Measurements from ENCODE around the gene ANKRD17.
A peak's percentile ranks its signal among the peaks of the same experiment; 100 is the strongest.
"Not testable (repeated sequence)": the region's sequence is repeated elsewhere in the genome, so short reads cannot be mapped to it uniquely, and the experiment has no call there.

ANKRD17 gene, protein sequence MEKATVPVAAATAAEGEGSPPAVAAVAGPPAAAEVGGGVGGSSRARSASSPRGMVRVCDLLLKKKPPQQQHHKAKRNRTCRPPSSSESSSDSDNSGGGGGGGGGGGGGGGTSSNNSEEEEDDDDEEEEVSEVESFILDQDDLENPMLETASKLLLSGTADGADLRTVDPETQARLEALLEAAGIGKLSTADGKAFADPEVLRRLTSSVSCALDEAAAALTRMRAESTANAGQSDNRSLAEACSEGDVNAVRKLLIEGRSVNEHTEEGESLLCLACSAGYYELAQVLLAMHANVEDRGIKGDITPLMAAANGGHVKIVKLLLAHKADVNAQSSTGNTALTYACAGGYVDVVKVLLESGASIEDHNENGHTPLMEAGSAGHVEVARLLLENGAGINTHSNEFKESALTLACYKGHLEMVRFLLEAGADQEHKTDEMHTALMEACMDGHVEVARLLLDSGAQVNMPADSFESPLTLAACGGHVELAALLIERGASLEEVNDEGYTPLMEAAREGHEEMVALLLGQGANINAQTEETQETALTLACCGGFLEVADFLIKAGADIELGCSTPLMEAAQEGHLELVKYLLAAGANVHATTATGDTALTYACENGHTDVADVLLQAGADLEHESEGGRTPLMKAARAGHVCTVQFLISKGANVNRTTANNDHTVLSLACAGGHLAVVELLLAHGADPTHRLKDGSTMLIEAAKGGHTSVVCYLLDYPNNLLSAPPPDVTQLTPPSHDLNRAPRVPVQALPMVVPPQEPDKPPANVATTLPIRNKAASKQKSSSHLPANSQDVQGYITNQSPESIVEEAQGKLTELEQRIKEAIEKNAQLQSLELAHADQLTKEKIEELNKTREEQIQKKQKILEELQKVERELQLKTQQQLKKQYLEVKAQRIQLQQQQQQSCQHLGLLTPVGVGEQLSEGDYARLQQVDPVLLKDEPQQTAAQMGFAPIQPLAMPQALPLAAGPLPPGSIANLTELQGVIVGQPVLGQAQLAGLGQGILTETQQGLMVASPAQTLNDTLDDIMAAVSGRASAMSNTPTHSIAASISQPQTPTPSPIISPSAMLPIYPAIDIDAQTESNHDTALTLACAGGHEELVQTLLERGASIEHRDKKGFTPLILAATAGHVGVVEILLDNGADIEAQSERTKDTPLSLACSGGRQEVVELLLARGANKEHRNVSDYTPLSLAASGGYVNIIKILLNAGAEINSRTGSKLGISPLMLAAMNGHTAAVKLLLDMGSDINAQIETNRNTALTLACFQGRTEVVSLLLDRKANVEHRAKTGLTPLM (N-terminal part only)

DNA sequence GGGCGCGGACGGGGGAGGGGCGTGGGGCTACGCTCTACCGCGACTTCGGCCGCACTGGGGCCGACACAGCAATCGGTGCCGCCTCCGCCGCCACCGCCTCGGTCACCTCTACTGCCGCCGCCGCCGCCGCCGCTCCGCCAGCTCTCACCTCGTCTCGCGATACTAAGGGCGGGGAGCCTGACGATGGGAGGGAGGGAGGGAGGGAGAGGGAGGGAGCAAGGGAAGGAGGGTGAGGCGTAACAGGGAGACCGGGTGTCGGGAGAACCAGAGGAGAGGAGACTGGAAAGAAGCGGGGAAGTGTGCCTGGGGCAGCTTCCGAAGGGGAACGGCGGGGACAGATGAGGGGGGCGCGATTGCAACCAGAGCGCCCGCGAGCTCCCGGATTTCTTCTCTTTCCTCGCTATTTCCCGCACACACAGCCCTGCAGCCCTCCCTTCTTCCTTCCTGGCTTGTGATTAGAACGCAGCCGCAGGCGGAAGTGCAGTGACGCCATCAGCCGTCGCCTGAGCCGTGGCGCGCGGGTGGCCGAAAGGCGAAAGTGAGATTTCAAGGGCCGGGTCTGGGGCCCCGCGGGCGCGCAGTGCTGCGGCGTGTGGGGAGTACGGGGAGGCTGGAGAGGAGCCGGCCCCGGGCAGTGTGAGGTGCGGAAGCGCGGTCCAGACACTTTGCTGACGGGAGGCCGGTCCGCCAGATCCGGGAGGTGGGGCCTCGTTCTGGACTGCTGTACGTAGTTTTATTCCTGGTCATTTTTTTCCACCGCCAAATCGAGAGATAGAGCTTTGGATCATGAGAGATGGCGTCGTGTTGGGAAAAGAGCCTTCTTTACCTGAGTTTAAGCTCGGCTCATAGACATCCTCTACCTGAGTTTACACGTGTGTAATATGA, at the start of gene ANKRD17:
TSS of gene ANKRD17 (minus strand) at position 113 of the 885 bp plus-strand sequence. CDS start 130 bp downstream, outside the sequence.
- peak; percentile 88 for DNase-seq (ENCODE audit: low read depth)

DNA sequence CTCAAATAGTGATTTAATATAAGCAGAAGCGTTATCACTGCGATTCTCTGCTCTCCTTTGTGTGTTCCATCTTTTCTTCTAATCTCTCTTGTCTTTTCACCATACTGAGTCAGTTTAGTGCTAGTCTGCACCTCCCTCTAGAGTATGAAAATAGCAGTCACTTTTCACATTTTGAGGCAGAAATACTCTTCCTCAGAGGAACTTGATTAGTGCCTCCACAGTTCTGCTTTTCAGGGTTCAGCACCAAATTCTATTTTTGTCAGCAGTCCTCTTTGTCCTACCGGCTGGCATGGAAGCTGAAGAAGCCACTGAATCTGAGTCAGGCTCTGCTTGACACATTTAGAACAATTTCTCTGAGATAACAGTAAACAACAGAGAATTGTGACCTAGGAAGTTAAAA, 49.7 kb upstream of the ANKRD17 start:
- DNase-seq (ENCODE audit: low read depth) = peak; percentile 13

DNA sequence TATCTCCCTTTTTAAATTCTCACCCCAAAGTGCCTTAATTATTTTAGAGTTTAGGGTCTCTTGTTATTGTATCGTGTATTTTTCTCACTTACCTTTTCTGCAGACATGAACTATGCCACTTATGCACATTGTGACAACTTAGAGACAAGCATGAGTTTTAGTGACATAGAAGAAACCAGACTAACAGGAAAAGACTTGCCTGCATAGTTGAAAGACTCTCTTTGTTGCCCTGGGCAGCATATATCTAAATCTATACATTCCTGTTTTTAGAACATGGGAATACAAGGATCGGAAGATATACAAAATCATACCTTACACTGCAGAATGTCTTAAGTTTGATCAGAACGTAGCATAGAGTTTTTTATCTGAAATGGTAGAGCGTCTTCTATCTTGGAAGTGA, 45.1 kb upstream of the ANKRD17 start:
- no peak for DNase-seq (ENCODE audit: low read depth)

DNA sequence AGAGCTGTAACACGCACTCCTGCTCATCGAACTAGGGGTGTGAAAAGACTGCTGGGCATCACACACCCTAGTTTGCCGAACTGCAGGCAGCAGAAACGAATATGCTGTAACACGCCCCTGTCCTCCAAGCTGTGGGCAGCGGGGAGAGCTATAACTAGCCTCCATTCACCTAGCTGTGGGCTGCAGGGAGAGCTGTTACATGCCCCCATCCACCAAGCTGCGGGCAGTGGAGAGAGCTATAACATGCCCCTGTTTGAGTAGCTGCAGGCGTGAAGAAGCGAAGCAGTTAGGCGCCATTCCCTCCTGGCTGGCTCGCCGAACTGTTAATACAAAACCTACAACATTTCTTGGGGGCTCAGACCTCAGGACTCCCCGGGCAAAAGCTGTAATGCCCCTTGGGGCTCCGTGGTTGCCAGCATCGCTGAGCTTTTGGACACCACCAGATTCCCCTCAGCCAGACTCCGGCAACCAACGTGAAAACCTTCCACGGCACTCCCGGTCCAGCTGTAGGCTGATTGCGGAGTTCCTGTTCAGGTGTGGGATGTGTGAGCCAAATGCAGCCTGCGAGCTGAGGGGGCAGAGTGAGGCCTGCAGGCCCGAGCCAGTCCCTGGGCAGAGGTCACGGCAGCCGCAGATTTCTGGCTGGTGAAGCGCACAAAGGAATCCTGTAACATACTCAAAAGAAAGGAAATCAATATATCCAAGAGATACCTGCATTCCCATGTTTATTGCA, 41.1 kb upstream of the ANKRD17 start:
- no peak for DNase-seq (ENCODE audit: low read depth)

DNA sequence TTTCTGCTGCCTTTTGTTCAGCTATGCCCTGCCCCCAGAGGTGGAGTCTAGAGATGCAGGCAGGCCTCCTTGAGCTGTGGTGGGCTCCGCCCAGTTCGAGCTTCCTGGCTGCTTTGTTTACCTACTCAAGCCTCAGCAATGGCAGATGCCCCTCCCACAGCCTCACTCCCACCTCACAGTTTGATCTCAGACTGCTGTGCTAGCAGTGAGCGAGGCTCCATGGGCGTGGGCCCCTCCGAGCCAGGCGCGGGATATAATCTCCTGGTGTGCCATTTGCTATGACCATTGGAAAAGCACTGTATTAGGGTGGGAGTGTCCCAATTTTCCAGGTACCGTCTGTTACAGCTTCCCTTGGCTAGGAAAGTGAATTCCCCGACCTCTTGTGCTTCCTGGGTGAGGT, 34.1 kb upstream of the ANKRD17 start:
- DNase-seq (ENCODE audit: low read depth) = not testable (repeated sequence)

DNA sequence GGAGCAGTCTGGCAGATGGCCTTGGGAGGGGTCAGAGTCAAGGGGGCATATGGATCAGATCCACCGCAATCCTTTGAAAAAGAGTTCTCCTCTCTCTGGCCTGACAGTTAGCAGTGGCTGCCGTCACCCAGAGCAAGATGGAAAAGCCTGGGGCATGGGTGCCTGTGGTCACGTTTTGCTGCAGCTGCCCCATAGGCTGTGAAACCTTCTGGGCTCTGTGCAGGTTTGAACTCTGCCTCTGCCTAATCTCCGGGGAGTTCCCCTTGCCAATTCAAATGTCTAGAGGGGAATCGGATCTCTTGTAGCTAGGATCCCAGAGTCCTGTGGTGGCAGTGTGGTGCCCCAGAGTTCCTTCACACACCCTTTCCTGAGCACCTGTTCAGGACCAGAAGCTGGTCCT, 23.4 kb upstream of the ANKRD17 start:
- DNase-seq (ENCODE audit: low read depth) = no peak

DNA sequence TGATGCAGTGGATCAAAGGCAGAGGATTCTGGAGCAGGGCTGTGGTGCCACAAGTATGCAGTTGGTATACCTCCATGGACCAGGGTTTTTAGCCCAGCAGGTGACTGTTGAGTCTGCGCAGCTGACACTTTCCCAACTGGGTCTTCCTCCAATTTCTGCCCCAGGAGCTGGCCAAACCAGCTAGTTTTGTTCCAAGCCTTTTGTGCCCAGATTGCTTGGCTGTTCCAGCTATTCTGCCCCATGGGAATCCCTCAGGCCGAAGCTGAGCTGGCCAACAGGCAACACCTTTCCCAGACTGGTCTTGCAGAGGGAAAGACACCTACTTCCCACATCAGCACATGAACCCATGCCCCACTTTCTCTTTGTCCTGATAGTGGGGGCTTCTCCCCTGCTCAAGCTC, 22.8 kb upstream of the ANKRD17 start:
- DNase-seq (ENCODE audit: low read depth) = no peak

DNA sequence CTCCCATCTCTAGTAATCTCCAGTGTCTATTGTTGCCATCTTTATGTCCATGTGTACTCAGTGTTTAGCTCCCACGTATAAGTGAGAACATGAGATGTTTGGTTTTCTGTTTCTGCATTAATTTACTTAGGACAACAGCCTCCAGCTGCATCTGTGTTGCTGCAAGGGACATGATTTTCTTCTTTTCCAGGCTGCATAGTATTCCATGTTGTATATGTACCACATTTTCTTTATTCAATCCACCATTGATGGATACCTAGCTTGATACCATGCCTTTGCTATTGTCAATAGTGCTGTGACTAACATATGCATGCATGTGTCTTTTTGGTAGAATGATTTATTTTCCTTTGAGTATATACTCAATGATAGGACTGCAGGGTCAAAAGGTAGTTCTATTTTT, 18.6 kb upstream of the ANKRD17 start:
- DNase-seq (ENCODE audit: low read depth) = no peak

DNA sequence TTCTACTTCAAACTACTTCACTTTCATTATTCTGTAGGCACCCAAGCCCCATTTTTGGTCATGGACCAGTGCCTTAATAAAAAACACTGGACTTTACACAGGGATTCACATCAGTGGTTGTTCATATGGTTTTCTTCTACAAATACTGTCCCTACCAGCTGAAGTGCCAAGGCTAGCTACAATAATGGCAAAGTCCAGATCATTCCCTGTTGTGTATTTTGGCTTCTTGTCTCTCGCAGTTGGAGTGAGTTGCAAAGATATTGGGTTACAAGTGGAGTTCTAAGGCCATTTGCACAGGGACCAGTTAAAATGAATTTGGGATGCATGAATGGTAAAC, 16.7 kb upstream of the ANKRD17 start:
- DNase-seq (ENCODE audit: low read depth) = no peak

DNA sequence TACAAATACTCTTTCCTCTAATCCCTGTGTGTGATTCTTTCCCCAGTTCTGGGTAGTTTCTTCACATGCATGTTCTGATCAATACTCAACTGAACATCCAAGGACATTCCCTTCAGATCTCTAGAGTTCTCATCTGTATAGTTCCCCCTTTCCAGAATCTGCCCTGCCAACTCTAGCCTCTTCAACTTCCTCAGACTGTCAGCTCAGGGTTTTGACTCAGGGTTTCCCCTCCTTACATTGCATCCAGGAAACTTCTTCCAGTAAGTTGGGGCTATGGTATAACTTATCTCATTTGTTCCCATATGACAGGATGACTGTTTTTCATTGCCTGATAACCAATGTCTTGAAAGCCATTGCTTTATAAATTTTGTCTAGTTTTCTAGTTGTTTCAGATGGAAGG, 14.2 kb upstream of the ANKRD17 start:
- no peak for DNase-seq (ENCODE audit: low read depth)

DNA sequence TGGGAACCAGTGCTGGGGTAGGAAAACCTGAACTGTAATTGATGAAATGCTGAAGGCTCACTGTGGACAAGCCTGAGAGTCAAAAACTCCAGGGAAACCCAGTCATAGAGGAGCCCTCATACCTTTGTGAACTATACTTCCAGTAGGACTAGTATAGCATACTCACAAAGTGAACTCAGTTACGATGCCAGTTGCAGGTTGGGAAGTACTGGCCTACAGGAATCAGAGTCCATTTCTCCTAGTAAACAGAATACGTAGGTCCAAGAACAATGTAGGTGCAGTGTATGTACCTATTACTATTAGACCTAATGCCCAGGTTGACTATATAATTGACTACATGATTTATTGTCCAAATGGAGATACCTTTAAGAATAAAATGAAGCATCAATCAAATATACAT, 8.5 kb upstream of the ANKRD17 start:
- no peak for DNase-seq (ENCODE audit: low read depth)

DNA sequence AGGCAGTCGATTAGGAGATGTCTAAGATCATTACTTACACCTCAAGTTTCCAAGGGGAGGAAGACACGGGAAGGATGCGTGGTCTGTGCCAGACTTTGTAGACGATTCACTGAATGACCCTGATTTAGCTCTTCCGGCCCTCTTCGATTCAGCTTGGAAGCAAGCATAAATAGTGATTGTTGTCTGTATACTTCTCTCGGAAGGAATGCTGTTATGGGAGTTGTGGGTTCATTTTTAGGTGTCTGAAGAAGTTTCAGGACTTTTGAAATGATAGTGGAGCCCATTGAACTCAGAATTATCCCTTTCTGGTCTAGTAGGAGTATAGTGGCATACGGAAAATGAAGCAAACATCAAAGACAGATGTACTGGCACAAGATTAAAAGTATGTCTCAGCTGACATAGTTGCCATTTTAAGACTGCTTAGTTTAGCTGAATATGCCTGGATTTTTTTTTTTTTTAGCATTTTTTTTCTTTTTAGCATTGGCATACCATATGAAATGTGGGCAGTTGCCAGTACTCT, 1.0 kb upstream of the ANKRD17 start:
- no peak for DNase-seq (ENCODE audit: low read depth)

DNA sequence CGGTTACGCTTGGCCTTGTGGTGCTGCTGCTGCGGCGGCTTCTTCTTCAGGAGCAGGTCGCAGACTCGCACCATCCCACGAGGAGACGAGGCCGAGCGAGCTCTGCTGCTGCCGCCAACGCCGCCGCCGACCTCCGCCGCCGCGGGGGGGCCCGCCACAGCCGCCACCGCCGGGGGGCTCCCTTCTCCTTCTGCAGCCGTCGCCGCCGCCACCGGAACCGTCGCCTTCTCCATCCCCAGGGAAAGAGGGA, 237 bp downstream of the ANKRD17 start:
- DNase-seq (ENCODE audit: low read depth) = no peak

DNA sequence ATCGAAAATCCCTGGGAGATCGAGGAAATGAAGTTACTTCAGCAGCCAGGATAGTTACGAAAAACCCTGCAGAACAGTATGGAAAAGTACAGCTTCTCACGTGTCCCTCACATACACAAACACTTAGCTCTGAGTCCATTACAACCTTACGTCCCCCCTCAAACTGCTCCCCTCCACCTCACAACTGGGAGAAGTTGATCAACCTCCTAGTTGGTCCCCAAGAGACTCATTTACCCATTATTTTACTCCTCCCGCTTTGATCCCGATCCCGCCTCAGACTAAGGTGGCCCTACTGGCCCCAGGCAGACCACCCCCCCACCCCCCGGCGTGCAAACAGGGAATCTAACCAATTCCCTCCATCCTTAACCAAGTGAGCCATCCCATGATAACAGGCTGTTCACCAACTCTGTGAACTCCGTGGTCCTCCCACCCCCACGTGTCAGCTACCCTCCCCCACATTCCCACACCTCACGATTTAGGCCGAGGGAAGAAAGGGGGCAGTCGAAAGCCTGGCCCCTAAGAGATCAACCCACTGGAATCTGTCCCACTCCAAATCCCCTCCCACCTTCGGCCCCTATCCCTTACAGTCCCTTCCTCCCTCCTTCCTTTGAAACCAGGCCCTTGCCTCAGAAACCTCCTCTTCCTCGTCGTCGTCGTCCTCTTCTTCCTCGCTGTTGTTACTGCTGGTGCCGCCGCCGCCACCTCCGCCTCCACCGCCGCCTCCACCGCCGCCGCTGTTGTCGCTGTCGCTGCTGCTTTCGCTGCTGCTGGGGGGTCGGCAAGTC, 755 bp downstream of the ANKRD17 start:
- DNase-seq (ENCODE audit: low read depth) = no peak

DNA sequence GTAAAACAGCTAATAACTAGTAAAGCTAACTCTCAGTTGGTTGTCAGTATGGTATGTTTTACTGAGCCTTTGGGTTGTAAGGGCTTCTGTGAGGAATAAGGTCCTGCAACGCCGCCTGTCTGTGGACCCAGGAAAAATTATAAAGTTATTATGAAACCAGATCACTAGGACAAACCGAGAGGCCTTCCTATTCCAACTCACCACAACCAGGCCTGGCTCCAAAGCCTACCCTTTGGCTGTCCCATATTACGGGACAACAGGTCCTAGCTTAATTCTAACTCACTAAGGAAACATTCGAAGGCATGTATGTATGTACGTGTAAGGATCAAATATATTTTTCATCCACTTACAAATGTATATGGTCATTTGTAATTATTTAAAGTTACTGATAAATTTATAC, 1.4 kb downstream of the ANKRD17 start:
- DNase-seq (ENCODE audit: low read depth) = peak; percentile 79

DNA sequence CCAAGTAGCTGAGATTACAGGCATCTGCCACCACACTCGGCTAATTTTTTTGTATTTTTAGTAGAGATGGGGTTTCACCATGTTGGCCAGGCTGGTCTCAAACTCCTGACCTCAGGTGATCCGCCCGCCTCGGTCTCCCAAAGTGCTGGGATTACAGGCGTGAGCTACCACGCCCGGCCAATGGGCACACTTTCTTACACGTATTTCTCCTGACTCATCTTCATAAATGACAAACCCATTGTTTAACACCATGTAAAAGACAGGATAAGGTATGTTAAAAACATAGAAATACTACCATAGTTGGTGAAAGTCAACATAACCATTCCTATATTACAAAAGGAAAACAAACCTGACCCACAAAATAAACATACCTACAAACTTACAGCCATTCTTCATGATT, 2.8 kb downstream of the ANKRD17 start:
- not testable (repeated sequence) for DNase-seq (ENCODE audit: low read depth)

DNA sequence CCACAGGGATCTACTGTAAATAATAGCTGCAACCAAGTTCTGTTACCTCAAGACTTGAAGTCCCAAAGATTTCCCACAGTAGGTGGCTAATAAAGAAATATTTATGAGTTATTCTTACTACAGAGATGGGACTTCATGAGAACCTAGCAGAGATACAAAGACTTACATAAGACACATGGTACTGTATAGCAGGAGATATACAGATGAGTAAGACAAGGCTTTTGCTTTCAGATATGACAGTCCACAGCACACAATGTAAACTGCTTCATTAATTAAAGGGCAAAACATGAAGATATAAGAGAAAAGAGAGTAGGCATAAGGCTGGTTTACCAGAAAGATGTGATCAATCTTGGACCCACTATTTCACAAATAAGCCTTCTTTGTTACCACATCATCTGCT, 6.6 kb downstream of the ANKRD17 start:
- DNase-seq (ENCODE audit: low read depth) = no peak

DNA sequence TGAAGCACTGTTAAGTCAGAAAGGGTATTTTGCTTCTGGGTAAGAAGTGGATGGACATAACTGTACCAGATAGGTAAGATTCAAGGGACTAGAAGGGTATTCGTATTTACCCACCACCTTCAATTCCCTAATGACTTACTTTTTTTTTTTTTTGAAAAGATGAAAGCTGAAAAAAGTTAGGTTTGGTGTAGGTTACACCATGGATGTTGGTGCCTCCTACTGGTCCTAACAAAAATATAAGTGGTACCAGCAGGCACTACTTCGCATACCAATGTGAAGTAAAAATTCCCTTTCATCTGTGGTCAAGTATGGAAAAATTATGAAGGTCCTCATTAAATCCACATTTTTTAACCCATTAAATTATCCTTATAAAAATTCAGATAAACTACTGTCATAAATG, 7.2 kb downstream of the ANKRD17 start:
- no peak for DNase-seq (ENCODE audit: low read depth)

DNA sequence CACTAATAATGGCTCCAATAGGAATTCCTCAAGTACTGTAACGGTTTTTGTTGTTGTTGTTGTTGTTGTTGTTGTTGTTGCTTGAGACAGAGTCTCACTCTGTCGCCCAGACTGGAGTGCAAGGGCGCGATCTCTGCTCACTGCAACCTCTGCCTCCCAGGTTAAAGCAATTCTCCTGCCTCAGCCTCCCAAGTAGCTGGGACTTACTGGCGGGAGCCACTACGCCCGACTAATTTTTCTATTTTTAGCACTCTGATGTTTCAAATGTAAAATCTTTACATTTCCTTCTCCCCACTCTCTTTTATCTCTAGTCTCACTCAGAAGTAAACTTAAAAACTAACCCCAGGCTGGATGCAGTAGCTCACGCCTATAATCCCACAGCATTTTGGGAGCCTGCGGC, 8.0 kb downstream of the ANKRD17 start:
- DNase-seq (ENCODE audit: low read depth) = no peak

DNA sequence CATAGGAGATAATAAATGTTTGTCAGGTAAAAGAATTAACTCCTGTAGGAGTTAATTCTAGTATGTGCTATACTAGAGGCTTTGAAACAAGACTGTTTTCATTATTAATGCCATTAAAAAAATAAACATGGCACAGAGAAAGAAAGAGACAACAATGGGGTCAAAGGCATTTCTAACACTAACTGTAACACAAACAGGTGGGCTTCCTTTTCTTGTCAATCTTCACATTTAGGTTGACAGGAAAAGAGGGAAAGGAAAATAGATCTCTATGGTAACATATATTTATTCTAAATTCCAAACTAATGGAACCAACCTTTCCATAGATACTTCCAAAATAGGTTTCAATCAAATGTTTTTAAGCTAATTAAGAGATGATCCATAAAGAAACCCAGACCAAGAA, 9.8 kb downstream of the ANKRD17 start:
- no peak for DNase-seq (ENCODE audit: low read depth)

All from stromal cell of bone marrow (primary cell).